ENCODE data around the gene MYO15B.
A peak's percentile ranks its signal among the peaks of the same experiment; 100 is the strongest.

MYO15B gene

DNA sequence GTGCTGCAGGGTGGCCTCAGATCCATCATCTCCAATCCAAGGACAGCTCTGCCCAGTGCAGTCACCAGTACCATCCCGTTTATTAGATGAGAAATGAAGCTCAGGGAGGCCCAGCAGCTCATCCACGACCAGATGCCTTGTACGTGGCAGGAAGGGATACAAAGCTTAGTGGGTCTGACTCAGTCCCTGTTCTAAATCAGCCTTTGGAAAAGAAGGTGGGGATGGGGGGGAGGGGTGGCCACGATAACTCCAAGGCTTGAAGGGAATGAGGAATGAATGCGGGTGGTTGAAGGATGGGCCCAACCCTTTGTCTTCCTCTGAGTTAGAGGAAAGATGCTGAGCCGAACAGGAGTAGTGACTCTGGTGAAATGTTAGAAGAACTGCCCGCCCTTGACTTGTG, 36.3 kb upstream of the MYO15B start:
- no peak overlapping the region for H3K4me3 ChIP-seq (ENCODE audit: low read depth, low read length)
- H3K27ac ChIP-seq = no peak overlapping the region
- H3K27me3 ChIP-seq (replicated peaks) = peaks cover 2% of the 10 kb centered on the region
- TF ChIP-seq, protein P1, sequence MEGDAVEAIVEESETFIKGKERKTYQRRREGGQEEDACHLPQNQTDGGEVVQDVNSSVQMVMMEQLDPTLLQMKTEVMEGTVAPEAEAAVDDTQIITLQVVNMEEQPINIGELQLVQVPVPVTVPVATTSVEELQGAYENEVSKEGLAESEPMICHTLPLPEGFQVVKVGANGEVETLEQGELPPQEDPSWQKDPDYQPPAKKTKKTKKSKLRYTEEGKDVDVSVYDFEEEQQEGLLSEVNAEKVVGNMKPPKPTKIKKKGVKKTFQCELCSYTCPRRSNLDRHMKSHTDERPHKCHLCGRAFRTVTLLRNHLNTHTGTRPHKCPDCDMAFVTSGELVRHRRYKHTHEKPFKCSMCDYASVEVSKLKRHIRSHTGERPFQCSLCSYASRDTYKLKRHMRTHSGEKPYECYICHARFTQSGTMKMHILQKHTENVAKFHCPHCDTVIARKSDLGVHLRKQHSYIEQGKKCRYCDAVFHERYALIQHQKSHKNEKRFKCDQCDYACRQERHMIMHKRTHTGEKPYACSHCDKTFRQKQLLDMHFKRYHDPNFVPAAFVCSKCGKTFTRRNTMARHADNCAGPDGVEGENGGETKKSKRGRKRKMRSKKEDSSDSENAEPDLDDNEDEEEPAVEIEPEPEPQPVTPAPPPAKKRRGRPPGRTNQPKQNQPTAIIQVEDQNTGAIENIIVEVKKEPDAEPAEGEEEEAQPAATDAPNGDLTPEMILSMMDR (IDR thresholded peaks at IDR 0.05; ENCODE audit: low read depth, low read length, missing control alignments) = no peak
- DNase-seq = no peak
- no peaks in the 10 kb centered on the region for H3K36me3 ChIP-seq (replicated peaks)
- in situ Hi-C loops (cut with HindIII; ENCODE audit: low pct_ligation_motif_present, low sequenced_read_pairs) = no loop called here

DNA sequence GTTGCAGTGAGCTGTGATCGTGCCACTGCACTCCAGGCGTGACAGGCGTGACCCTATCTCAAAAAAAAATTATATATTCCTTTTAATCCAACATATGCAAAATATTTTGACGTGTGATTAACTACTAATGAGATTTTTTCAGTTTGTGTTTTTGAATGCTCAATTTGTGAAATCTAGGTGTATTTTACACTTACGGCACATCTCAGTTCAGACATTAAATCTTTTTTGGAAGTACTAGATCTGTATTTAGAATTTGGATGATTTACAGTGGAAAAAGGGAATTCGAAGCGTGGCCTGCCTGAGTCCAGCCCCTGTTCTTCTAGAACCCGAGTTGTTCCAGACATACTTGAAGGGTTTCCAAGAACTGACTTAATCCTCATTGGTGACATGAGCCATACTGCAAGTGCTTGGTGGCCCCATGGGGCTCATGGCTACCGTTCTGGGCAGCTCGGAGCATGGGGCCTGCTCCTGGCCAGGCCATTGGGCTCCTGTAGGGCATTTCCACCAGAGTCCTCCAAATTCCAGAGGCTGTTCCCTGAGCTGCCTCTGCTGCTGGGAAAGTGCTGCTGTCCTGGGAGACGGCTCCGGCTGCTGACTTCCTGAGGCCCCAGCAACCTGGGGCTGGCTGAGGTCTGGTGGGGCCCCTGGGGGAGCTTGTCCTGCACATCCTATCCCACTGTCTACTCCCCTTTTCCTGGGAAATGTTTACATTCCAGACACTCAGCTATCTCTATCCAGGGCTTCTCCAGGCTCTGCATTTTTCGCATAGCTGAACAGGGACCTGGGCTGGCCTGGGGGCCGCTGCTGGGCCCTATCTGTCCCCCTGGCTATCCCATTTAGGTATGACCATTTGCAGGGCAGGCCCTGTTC, 34.9 kb upstream of the MYO15B start:
- TF ChIP-seq, protein P1 (IDR thresholded peaks at IDR 0.05; ENCODE audit: low read depth, low read length, missing control alignments) = no peak
- DNase-seq = no peak
- peaks cover 2% of the 10 kb centered on the region for H3K27me3 ChIP-seq (replicated peaks)
- in situ Hi-C loops (cut with HindIII; ENCODE audit: low pct_ligation_motif_present, low sequenced_read_pairs) = no loop called here
- H3K27ac ChIP-seq = no peak overlapping the region
- no peaks in the 10 kb centered on the region for H3K36me3 ChIP-seq (replicated peaks)
- H3K4me3 ChIP-seq (ENCODE audit: low read depth, low read length) = no peak overlapping the region

DNA sequence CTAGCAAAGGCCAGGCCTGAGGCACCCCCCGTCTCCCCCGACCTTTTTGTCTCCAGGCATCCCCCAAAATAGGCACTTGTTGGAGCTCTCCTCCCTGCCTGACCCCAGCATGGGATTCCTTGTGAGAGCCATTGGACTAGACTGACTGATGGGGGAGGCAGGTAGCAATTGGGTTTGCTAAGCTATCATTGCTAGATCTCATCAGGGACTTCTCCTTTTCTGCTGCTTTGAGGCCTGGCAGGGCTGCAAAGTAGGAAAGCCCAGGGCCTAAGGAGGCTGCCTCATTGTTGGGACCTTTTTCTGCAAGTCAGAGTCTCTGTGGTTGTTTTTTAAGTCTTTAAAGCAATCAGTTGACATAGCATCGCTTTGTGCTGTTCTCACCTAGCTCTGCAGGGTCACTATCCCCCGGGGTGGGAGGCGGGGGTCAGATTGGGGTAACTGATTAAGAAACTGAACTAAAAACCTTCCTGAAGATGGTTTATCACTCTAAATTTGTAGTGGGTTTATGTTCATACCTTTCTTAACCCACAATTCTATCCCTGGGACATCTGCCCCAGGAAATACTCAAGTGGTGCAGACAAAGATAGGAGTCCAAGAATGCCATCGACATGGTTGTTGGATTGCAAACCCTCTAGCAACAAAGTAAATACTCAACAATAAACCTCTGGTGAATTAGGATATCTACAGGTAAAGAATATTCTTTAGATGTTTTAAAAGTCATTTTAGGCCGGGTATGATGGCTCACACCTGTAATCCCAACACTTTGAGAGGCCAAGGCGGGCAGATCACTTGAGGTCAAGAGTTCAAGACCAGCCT, 34.1 kb upstream of the MYO15B start:
- peaks cover 2% of the 10 kb centered on the region for H3K27me3 ChIP-seq (replicated peaks)

DNA sequence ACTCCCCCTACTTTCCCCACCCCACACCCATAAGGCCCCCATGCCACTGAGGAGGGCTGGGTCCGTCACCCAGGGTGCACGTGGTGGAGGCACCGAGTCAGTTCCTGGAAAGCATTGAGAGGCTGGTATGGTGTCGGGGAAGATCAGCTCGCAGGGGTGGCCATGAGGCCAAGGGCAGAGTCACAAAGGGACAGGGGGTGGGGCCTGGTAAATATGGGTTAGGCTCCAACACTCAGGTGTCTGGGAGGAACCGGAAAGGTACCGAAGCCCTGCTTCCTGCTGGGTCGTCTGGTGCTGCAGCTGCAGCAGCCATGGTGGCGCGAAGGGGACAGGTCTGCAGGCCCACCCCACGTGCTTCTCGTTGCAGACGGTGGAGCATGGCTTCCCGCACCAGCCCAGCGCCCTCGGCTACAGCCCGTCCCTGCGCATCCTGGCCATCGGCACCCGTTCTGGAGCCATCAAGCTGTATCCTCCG, 31.9 kb upstream of the MYO15B start:
- TF ChIP-seq, protein P1 (IDR thresholded peaks at IDR 0.05; ENCODE audit: low read depth, low read length, missing control alignments) = no peak
- no peak for DNase-seq
- no peak overlapping the region for H3K27ac ChIP-seq
- no peak overlapping the region for H3K4me3 ChIP-seq (ENCODE audit: low read depth, low read length)
- H3K36me3 ChIP-seq (replicated peaks) = no peaks in the 10 kb centered on the region
- in situ Hi-C loops (cut with HindIII; ENCODE audit: low pct_ligation_motif_present, low sequenced_read_pairs) = no loop called here
- no peaks in the 10 kb centered on the region for H3K27me3 ChIP-seq (replicated peaks)

More for the DNA sequence above, 34.1 kb upstream of the MYO15B start:
- Histone ChIP-seq H3K27ac (no peak overlapping the region), H3K4me3 (ENCODE audit: low read depth, low read length) (no peak overlapping the region), H3K36me3 (replicated peaks) (no peaks in the 10 kb centered on the region)
- TF ChIP-seq, protein P1 (IDR thresholded peaks at IDR 0.05; ENCODE audit: low read depth, low read length, missing control alignments) = no peak
- no peak for DNase-seq
- in situ Hi-C loops (cut with HindIII; ENCODE audit: low pct_ligation_motif_present, low sequenced_read_pairs) = no loop called here

DNA sequence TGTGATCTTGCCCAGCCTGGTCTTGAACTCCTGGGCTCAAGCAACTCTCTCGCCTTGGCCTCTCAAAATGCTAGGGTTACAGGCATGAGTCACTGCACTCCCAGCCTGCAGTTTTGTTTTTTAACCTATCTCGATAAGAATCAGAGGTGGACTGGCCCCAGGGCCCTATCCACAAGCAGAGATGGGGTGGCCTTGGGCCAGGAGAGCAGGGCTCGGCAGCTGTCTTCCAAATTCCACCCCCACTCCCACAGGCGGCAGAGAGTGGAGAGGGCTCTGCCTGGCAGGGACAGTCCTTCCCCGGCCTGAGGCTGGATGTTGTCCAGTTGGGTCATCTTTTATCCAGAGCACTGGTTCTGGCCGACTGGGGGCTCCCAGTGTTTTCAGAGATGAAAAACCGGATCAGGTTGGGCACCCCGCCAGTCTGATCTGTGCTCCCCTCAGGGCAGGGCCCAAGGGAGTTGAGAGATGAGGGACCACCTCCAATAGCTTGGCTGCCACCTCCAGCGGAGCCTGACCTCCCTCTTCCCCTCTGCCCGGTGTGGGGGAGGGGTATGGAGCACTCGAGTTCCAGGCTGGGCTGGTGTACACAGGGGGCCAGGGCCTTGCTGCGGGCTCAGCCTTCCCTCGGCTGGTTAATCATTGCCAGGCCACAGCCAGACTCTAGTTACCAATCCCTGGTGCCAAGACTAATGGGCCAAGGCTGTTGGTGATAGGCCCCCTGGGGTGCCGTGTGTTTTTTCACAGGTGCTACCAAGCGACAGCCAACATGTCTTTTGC, 30.3 kb upstream of the MYO15B start:
- TF ChIP-seq, protein P1 (IDR thresholded peaks at IDR 0.05; ENCODE audit: low read depth, low read length, missing control alignments) = no peak
- in situ Hi-C loops (cut with HindIII; ENCODE audit: low pct_ligation_motif_present, low sequenced_read_pairs) = no loop called here
- no peak overlapping the region for H3K4me3 ChIP-seq (ENCODE audit: low read depth, low read length)

More for the DNA sequence above, 30.3 kb upstream of the MYO15B start:
- Histone ChIP-seq H3K27me3 (replicated peaks) (no peaks in the 10 kb centered on the region), H3K36me3 (replicated peaks) (no peaks in the 10 kb centered on the region), H3K27ac (no peak overlapping the region)
- peak; percentile 5 for DNase-seq
